Renal pelvis (tissue), 4 donors: ENCODE results near the gene UBE2I. TPM values are rescaled to one million over a fixed set of nuclear protein-coding genes. Genes with fewer than 3 reads are reported as not detected.
"Not testable (repeated sequence)": the region's sequence is repeated elsewhere in the genome, so short reads cannot be mapped to it uniquely, and the experiment has no call there.

Experiments
- DNase-seq: peaks from one replicate; pipeline ENCODE4 v3.0.0-alpha.2; 2013
- polyA plus RNA-seq, 3 donors: library from polyadenylated mRNA; unstranded; fragments of 120-200 nt; gene quantifications; one replicate each; pipeline ENCODE4 v1.2.1, GENCODE V29; 2013; ENCODE audit not compliant: insufficient read length in 3 of 3

Gene UBE2I
- polyA plus RNA-seq, 3 donors = 147 to 171 (median 165) TPM

- no peak for DNase-seq
These were observed 20.5 kb upstream of the UBE2I start for GRCh38 chr16:1288813-1289476.

- DNase-seq = no peak
These were observed 20.0 kb upstream of the UBE2I start for GRCh38 chr16:1289477-1289866.

- no peak for DNase-seq
These were observed 19.4 kb upstream of the UBE2I start for GRCh38 chr16:1290063-1290501.

GRCh38 chr16:1290860-1291575 is 18.4 kb upstream of the UBE2I start:
- DNase-seq = no peak

- DNase-seq = peak; percentile 82
These were observed 17.9 kb upstream of the UBE2I start for GRCh38 chr16:1291576-1291974.

GRCh38 chr16:1292208-1292607 is 17.2 kb upstream of the UBE2I start:
- not testable (repeated sequence) for DNase-seq

GRCh38 chr16:1292808-1293207 is 16.6 kb upstream of the UBE2I start:
- DNase-seq = not testable (repeated sequence)

- no peak for DNase-seq
These were observed 15.3 kb upstream of the UBE2I start for GRCh38 chr16:1293921-1294656.

GRCh38 chr16:1295465-1295864 is 14.0 kb upstream of the UBE2I start:
- DNase-seq = no peak

GRCh38 chr16:1296688-1297017 is 12.8 kb upstream of the UBE2I start:
- DNase-seq = not testable (repeated sequence)

- DNase-seq = no peak
These were observed 12.3 kb upstream of the UBE2I start for GRCh38 chr16:1297018-1297696.

GRCh38 chr16:1298406-1298805 is 11.0 kb upstream of the UBE2I start:
- no peak for DNase-seq

- no peak for DNase-seq
These were observed 10.2 kb upstream of the UBE2I start for GRCh38 chr16:1299012-1299867.

GRCh38 chr16:1299868-1300203 is 9.6 kb upstream of the UBE2I start:
- no peak for DNase-seq

GRCh38 chr16:1300664-1301476 is 8.6 kb upstream of the UBE2I start:
- peak; percentile 61 for DNase-seq

- DNase-seq = no peak
These were observed 7.9 kb upstream of the UBE2I start for GRCh38 chr16:1301562-1301961.

GRCh38 chr16:1305823-1306222 is 3.6 kb upstream of the UBE2I start:
- DNase-seq = no peak

GRCh38 chr16:1306334-1306733 is 3.1 kb upstream of the UBE2I start:
- DNase-seq = no peak

GRCh38 chr16:1308036-1308976 is 1.1 kb upstream of the UBE2I start:
- DNase-seq = no peak
